HEK293T (cell line): ENCODE measurements around the gene CCR7.

ENCODE experiments used
- CTBP1 ChIP-seq: fragments of 450-650 bp; IDR thresholded peaks from 2 replicates; pipeline ENCODE4 v1.6.1; 2016; ENCODE audit warnings: borderline replicate concordance
- FOXK2 ChIP-seq: fragments of 450-650 bp; IDR thresholded peaks from 2 replicates; pipeline ENCODE4 v1.6.1; 2016; ENCODE audit warnings: mild to moderate bottlenecking

DNA sequence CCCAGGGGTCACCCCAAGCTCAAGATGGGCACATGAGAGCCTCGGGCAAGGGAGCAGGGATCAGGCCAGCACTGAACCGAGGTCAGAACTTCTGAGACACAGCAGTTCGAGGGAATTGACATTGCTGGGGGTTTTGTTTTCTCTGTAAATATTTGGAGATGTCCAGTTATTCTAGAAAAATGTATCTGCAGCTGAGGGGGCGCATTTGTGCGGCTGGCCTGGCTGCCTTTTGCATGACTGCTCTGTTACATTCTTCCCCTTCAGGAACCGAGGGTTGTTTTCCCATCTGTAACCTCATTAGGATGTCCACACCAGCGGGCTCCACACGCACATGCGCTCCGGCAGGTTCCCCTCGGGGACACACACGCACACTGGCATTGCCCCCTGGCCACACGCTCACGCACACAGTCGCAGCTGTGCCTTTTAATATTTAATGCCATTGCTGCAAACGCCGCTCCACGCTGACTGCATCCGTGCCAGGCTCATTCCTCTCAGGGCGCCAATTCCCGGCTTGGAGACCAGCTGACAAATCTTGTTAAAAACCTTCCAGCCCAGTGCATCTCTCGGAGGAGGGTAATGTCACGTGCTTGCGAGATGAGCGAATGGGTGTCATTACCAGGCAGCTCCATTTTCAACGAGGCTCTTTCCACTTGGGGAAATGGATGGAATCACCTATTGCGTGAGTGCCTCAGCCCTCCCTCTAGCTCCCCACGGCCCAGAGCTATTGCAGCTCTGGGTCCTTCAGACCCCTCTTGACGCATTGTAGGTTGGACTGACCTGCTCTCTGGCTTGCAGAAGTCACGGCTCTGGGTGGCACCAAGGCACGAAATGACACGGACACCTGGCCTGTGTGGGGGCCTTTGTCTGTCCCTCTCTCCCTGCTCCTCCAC is 13.1 kb downstream of the CCR7 start:
- TF ChIP-seq FOXK2: no peak
- no peak for TF ChIP-seq CTBP1
